GM18868 (cell line): Measurements from ENCODE around the gene ARHGEF3.

Source experiments
- ATAC-seq: cut with Tn5 transposase; IDR thresholded peaks from one replicate; pipeline ENCODE4 v1.9.1; 2021; ENCODE audit warnings: mild to moderate bottlenecking, moderate library complexity; ENCODE audit not compliant: unreplicated experiment

ARHGEF3 gene

GRCh38 chr3:56691165-56692000 is 110.4 kb downstream of the ARHGEF3 start:
- ATAC-seq = no peak

GRCh38 chr3:56689303-56689702 is 112.4 kb downstream of the ARHGEF3 start:
- no peak for ATAC-seq

GRCh38 chr3:56688191-56688590 is 113.6 kb downstream of the ARHGEF3 start:
- no peak for ATAC-seq

GRCh38 chr3:56684029-56684428 is 117.7 kb downstream of the ARHGEF3 start:
- ATAC-seq = no peak

- peak; percentile 79 for ATAC-seq
Measured at GRCh38 chr3:56683122-56683817, 118.5 kb downstream of the ARHGEF3 start, which contains the start of gene TASOR. TSS of gene TASOR (minus strand) at chr3:56683265. CDS start at chr3:56683006, 259 bp downstream.

GRCh38 chr3:56682462-56683121 is 119.2 kb downstream of the ARHGEF3 start:
- ATAC-seq = peak; percentile 80

- no peak for ATAC-seq
Measured at GRCh38 chr3:56681984-56682461, 119.7 kb downstream of the ARHGEF3 start.

- ATAC-seq = no peak
Measured at GRCh38 chr3:56680054-56680580, 121.6 kb downstream of the ARHGEF3 start.
